ENCODE data around the gene SH3BGRL2.
A peak's percentile ranks its signal among the peaks of the same experiment; 100 is the strongest.

GRCh38 chr6:79713701-79714322 lies 82.7 kb downstream of the SH3BGRL2 start:
- TF ChIP-seq CTCF (IDR thresholded peaks at IDR 0.05) (peak; percentile 82), EZH2phosphoT487 (IDR thresholded peaks at IDR 0.05) (no peak)
